Gastrocnemius medialis (tissue), 4 donors: Measurements from ENCODE around the gene IGF1R. TPM values are rescaled to one million over a fixed set of nuclear protein-coding genes. Genes with fewer than 3 reads are reported as not detected.

Experiments
- ATAC-seq, 2 donors: fragments of 150-250 bp; one replicate each; pipeline ENCODE4 v1.9.1; 2016
- DNase-seq, 2 donors: peaks; one replicate each; pipeline ENCODE4 v3.0.0-alpha.2; 2019
- H3K27ac ChIP-seq, 4 donors: fragments of 200-600 bp; sonication (generic); 1 replicate in 1 of 4; 2 replicates in 3 of 4; pipeline ENCODE4 v1.5.1; 2016 to 2018; ENCODE audit warnings: mild to moderate bottlenecking in 2 of 4, moderate library complexity in 1 of 4
- H3K27me3 ChIP-seq, 3 donors: fragments of 200-600 bp; sonication (generic) in 2 of 3; 1 replicate in 1 of 3; 2 replicates in 2 of 3; pipeline versions ENCODE4 v1.5.1 to v1.6.0; 2016 to 2019; ENCODE audit warnings: mild to moderate bottlenecking in 1 of 3, moderate library complexity in 1 of 3
- H3K36me3 ChIP-seq, 2 donors: fragments of 200-600 bp; sonication (generic) in 1 of 2; one replicate each; pipeline ENCODE4 v1.5.1; 2017 to 2018
- H3K4me1 ChIP-seq, 2 donors: fragments of 200-600 bp; sonication (generic) in 1 of 2; one replicate each; pipeline ENCODE4 v1.5.1; 2016 to 2017; ENCODE audit warnings: mild to moderate bottlenecking in 2 of 2
- H3K4me3 ChIP-seq, 4 donors: fragments of 200-600 bp; sonication (generic) in 3 of 4; 1 replicate in 1 of 4; 2 replicates in 3 of 4; pipeline ENCODE4 v1.5.1; 2016 to 2019; ENCODE audit warnings: mild to moderate bottlenecking in 2 of 4
- H3K9me3 ChIP-seq, 3 donors: fragments of 200-600 bp; sonication (generic) in 2 of 3; 1 replicate in 1 of 3; 2 replicates in 2 of 3; pipeline ENCODE4 v1.5.1; 2016 to 2019
- POLR2A ChIP-seq, 2 donors: fragments of 450-650 bp; IDR thresholded peaks; one replicate each; pipeline ENCODE4 v1.6.1; 2017; ENCODE audit warnings: antibody characterized with exemption in 2 of 2, mild to moderate bottlenecking in 2 of 2, moderate library complexity in 2 of 2
- in situ Hi-C, 4 donors: fragments of 200-750 bp; cut with MboI; loops; one replicate each; pipeline versions ENCODE4 v1.15.0 to v1.8.0; 2017; ENCODE audit warnings: low sequenced_read_pairs in 4 of 4
- intact Hi-C: fragments of 100-400 bp; cut with DNase I; formaldehyde crosslinking; loops from one replicate; pipeline ENCODE4 v1.15.1; 2023; ENCODE audit warnings: low total_unique reads
- total RNA-seq, 4 donors: library from RNA; depleted of rRNA; stranded (reverse); fragments of >200 nt; gene quantifications; one replicate each; pipeline versions ENCODE4 v1.1.0 to v1.2.3, GENCODE V29; 2016
- TF ChIP-seq, protein P1 (sequence below), 5 experiments: fragments of 450-650 bp in 3 of 5; fragments of 200-600 bp in 2 of 5; sonication (generic) in 2 of 5; IDR thresholded peaks in 4 of 5; conservative IDR thresholded peaks in 1 of 5; 1 replicate in 4 of 5; 2 replicates in 1 of 5; pipeline ENCODE4 v1.5.1; 2016 to 2019; ENCODE audit warnings: antibody characterized with exemption in 5 of 5, mild to moderate bottlenecking in 3 of 5, moderate library complexity in 3 of 5

Gene IGF1R
- total RNA-seq, 4 donors from 2014 or later = 10.1 to 50.4 (median 12.3) TPM

DNA sequence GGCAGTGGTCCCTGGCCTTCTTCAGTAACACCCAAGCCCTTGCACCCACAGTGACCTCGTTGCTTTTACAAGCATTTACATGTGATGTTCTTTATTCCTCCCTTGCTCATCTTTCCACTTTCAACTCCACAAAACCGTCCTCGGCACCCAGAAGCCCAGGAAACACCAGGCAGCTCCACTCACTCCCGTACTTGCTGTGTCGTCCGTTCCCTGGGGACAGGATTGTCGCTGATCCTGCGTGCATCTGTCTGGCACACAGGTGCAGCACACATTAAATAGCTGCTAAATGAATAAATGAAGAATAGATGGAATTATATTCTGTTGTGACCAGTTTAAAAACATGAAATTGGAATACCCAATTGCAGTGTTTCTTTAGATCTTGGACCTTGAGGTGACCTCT is 239.6 kb downstream of the IGF1R start:
- in situ Hi-C loops = loop anchor here in 3 of 4 donors (25.0 kb wide), 2 partner anchors 101 to 376 kb away; no protein-coding TSS in a partner anchor
- H3K4me3 ChIP-seq = no peak overlapping the region
- no peak overlapping the region for H3K27ac ChIP-seq
- intact Hi-C loops = no loop called here
- peaks cover 9 to 17% of the 10 kb centered on the region in 2 donors for H3K4me1 ChIP-seq
- H3K9me3 ChIP-seq = no peaks in the 10 kb centered on the region
- TF ChIP-seq, protein P1, sequence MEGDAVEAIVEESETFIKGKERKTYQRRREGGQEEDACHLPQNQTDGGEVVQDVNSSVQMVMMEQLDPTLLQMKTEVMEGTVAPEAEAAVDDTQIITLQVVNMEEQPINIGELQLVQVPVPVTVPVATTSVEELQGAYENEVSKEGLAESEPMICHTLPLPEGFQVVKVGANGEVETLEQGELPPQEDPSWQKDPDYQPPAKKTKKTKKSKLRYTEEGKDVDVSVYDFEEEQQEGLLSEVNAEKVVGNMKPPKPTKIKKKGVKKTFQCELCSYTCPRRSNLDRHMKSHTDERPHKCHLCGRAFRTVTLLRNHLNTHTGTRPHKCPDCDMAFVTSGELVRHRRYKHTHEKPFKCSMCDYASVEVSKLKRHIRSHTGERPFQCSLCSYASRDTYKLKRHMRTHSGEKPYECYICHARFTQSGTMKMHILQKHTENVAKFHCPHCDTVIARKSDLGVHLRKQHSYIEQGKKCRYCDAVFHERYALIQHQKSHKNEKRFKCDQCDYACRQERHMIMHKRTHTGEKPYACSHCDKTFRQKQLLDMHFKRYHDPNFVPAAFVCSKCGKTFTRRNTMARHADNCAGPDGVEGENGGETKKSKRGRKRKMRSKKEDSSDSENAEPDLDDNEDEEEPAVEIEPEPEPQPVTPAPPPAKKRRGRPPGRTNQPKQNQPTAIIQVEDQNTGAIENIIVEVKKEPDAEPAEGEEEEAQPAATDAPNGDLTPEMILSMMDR (IDR thresholded peaks at IDR 0.05 in 4 of 5, conservative IDR thresholded peaks at IDR 0.05 in 1 of 5) = no peak
- TF ChIP-seq POLR2A (IDR thresholded peaks at IDR 0.05) = no peak
- DNase-seq = no peak
- no peaks in the 10 kb centered on the region for H3K36me3 ChIP-seq
- no peaks in the 10 kb centered on the region for H3K27me3 ChIP-seq
- ATAC-seq = no peak

DNA sequence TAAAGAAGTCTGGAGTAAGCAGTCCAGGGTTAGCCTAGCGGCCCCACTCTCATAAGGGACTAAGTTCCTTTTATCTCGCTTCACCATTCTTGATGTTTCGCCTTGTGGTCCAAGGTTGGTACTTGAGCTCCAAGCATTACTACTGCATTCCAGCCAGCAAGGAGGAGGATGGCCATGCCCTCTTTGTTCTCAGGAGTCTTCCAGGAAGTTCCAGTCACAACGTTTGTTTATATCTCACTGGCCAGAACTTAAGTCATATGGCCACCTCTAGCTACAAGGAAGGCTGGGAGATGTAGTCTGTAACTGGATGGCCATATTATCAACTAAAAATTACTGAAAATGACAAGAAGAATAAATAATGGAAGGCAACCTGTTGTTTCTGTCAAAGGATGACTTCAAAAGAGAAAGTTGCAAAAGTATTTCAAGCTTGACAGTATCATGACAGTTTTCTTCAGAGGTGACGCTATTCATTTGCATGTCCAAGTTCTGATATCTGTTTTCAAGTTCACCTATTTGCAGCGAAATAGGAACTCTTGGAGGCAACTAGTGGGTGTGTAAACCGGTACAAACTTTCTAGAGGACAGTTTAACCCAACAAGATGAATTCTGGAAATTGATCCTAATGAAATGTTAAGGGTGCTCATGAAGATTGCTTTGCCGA is 240.6 kb downstream of the IGF1R start:
- Histone ChIP-seq H3K27ac (no peak overlapping the region), H3K27me3 (no peaks in the 10 kb centered on the region), H3K4me1 (peaks cover 9 to 16% of the 10 kb centered on the region in 2 donors), H3K9me3 (no peaks in the 10 kb centered on the region), H3K4me3 (no peak overlapping the region), H3K36me3 (no peaks in the 10 kb centered on the region)
- TF ChIP-seq POLR2A (IDR thresholded peaks at IDR 0.05) = no peak
- TF ChIP-seq, protein P1 (IDR thresholded peaks at IDR 0.05 in 4 of 5, conservative IDR thresholded peaks at IDR 0.05 in 1 of 5) = no peak
- ATAC-seq = no peak
- DNase-seq = no peak
- intact Hi-C loops = no loop called here
- in situ Hi-C loops = loop anchor here in 3 of 4 donors (25.0 kb wide), 2 partner anchors 102 to 377 kb away; no protein-coding TSS in a partner anchor

DNA sequence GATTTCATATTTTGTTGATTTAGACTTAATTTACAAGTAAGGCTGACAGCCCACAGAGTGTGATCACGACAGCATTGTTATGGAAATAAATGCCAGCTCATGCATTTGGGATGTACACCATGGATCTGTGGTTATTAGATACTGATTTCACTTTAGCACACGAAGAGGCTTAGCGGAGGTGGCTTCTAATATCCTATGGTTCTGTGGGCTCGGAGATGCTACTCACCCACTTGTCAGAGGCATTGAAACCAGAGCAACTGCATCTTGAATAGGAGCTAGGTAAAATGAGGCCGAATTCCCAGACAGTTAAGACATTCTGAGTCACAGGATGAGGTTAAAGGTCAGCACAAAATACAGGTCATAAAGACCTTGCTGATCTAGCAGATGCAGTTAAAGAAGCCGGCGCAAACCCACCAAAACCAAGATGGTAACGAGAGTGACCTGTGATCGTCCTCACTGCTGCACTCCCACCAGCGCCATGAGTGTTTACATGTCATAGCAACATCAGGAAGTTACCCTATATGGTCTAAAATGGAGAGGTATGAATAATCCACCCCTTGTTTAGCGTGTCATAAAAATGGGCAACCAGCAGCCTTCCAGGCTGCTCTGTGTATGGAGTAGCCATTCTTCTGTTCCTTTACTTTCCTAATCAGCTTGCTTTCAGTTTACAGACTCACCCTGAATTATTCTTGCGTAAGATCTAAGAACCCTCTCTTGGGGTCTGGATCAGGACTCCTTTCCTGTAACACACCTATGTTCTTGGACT is 241.8 kb downstream of the IGF1R start:
- DNase-seq (no peak), ATAC-seq (no peak)
- intact Hi-C loops = no loop called here
- in situ Hi-C loops = loop anchor here in 3 of 4 donors (25.0 kb wide), 2 partner anchors 103 to 378 kb away; no protein-coding TSS in a partner anchor
- no peak overlapping the region for H3K27ac ChIP-seq
- no peak overlapping the region for H3K4me3 ChIP-seq
- no peaks in the 10 kb centered on the region for H3K9me3 ChIP-seq
- peaks cover 3 to 4% of the 10 kb centered on the region in 2 donors for H3K4me1 ChIP-seq
- H3K27me3 ChIP-seq = no peaks in the 10 kb centered on the region
- no peaks in the 10 kb centered on the region for H3K36me3 ChIP-seq
- TF ChIP-seq POLR2A (IDR thresholded peaks at IDR 0.05) = no peak
- TF ChIP-seq, protein P1 (IDR thresholded peaks at IDR 0.05 in 4 of 5, conservative IDR thresholded peaks at IDR 0.05 in 1 of 5) = no peak

DNA sequence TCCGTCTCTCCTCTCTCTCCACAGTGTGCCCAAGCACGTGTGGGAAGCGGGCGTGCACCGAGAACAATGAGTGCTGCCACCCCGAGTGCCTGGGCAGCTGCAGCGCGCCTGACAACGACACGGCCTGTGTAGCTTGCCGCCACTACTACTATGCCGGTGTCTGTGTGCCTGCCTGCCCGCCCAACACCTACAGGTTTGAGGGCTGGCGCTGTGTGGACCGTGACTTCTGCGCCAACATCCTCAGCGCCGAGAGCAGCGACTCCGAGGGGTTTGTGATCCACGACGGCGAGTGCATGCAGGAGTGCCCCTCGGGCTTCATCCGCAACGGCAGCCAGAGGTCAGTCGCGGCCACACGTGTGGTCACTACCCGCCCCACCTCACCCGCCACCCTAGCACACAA is 243.0 kb downstream of the IGF1R start:
- no peak for ATAC-seq

More for the DNA sequence above, 243.0 kb downstream of the IGF1R start:
- no peaks in the 10 kb centered on the region for H3K4me1 ChIP-seq
- H3K4me3 ChIP-seq = no peak overlapping the region
- H3K27me3 ChIP-seq = no peaks in the 10 kb centered on the region
- no peak for DNase-seq
- in situ Hi-C loops = loop anchor here in 3 of 4 donors (25.0 kb wide), 2 partner anchors 104 to 379 kb away; no protein-coding TSS in a partner anchor
- no peaks in the 10 kb centered on the region for H3K9me3 ChIP-seq
- no peak overlapping the region for H3K27ac ChIP-seq
- H3K36me3 ChIP-seq = no peaks in the 10 kb centered on the region
- intact Hi-C loops = no loop called here
- TF ChIP-seq POLR2A (IDR thresholded peaks at IDR 0.05) = no peak
- TF ChIP-seq, protein P1 (IDR thresholded peaks at IDR 0.05 in 4 of 5, conservative IDR thresholded peaks at IDR 0.05 in 1 of 5) = no peak
